Mucosa of stomach (tissue), 1 donor: ENCODE measurements around the gene RYR2.
"Not testable (repeated sequence)": the region's sequence is repeated elsewhere in the genome, so short reads cannot be mapped to it uniquely, and the experiment has no call there.

Experiments used
- H3K27me3 ChIP-seq: one replicate; pipeline ENCODE4 v1.7.0; 2013; ENCODE audit warnings: mild to moderate bottlenecking, low read length; ENCODE audit not compliant: control insufficient read depth, insufficient read depth
- H3K36me3 ChIP-seq: one replicate; pipeline ENCODE4 v1.7.0; 2013; ENCODE audit warnings: low read length; ENCODE audit not compliant: control insufficient read depth, insufficient read depth
- H3K4me1 ChIP-seq: one replicate; pipeline ENCODE4 v1.7.0; 2013; ENCODE audit warnings: mild to moderate bottlenecking, low read length; ENCODE audit not compliant: control insufficient read depth, insufficient read depth
- H3K4me3 ChIP-seq: one replicate; pipeline ENCODE4 v1.7.0; 2013; ENCODE audit warnings: low read length
- H3K9ac ChIP-seq: one replicate; pipeline ENCODE4 v1.7.0; 2013; ENCODE audit warnings: mild to moderate bottlenecking, low read length, moderate library complexity
- H3K9me3 ChIP-seq: one replicate; pipeline ENCODE4 v1.7.0; 2013; ENCODE audit warnings: mild to moderate bottlenecking, low read length, moderate library complexity; ENCODE audit not compliant: control insufficient read depth
- donor health status: Pancreatic carcinoma.

The RYR2 gene

GRCh38 chr1:237103021-237103420, 61.0 kb downstream of the RYR2 start:
- H3K9me3 ChIP-seq = no peaks in the 10 kb centered on the region

GRCh38 chr1:237104096-237104495, 62.1 kb downstream of the RYR2 start:
- Histone ChIP-seq H3K9ac (no peak overlapping the region), H3K4me3 (no peak overlapping the region), H3K9me3 (no peaks in the 10 kb centered on the region), H3K4me1 (no peaks in the 10 kb centered on the region), H3K36me3 (no peaks in the 10 kb centered on the region), H3K27me3 (no peaks in the 10 kb centered on the region)

More at GRCh38 chr1:237103021-237103420, 61.0 kb downstream of the RYR2 start:
- no peaks in the 10 kb centered on the region for H3K36me3 ChIP-seq
- H3K27me3 ChIP-seq = no peaks in the 10 kb centered on the region
- H3K4me3 ChIP-seq = no peak overlapping the region
- H3K4me1 ChIP-seq = no peaks in the 10 kb centered on the region
- H3K9ac ChIP-seq = no peak overlapping the region

- Histone ChIP-seq H3K36me3 (no peaks in the 10 kb centered on the region), H3K4me3 (no peak overlapping the region), H3K9ac (no peak overlapping the region), H3K9me3 (no peaks in the 10 kb centered on the region), H3K4me1 (no peaks in the 10 kb centered on the region), H3K27me3 (no peaks in the 10 kb centered on the region)
Observed at GRCh38 chr1:237105826-237106225, 63.8 kb downstream of the RYR2 start.

- H3K9me3 ChIP-seq = no peaks in the 10 kb centered on the region
- no peak overlapping the region for H3K9ac ChIP-seq
- H3K36me3 ChIP-seq = no peaks in the 10 kb centered on the region
- H3K4me3 ChIP-seq = no peak overlapping the region
- no peaks in the 10 kb centered on the region for H3K27me3 ChIP-seq
- no peaks in the 10 kb centered on the region for H3K4me1 ChIP-seq
Observed at GRCh38 chr1:237108297-237109040, 66.5 kb downstream of the RYR2 start.

GRCh38 chr1:237111807-237112206, 69.8 kb downstream of the RYR2 start:
- H3K9me3 ChIP-seq = no peaks in the 10 kb centered on the region
- H3K36me3 ChIP-seq = no peaks in the 10 kb centered on the region
- H3K4me3 ChIP-seq = no peak overlapping the region
- no peaks in the 10 kb centered on the region for H3K4me1 ChIP-seq
- H3K9ac ChIP-seq = no peak overlapping the region
- H3K27me3 ChIP-seq = no peaks in the 10 kb centered on the region

GRCh38 chr1:237112663-237113062, 70.7 kb downstream of the RYR2 start:
- no peaks in the 10 kb centered on the region for H3K27me3 ChIP-seq
- no peaks in the 10 kb centered on the region for H3K9me3 ChIP-seq
- no peaks in the 10 kb centered on the region for H3K36me3 ChIP-seq
- H3K9ac ChIP-seq = no peak overlapping the region
- no peak overlapping the region for H3K4me3 ChIP-seq
- no peaks in the 10 kb centered on the region for H3K4me1 ChIP-seq

GRCh38 chr1:237115035-237115434, 73.1 kb downstream of the RYR2 start:
- Histone ChIP-seq H3K9ac (no peak overlapping the region), H3K36me3 (no peaks in the 10 kb centered on the region), H3K4me1 (no peaks in the 10 kb centered on the region), H3K4me3 (no peak overlapping the region), H3K9me3 (no peaks in the 10 kb centered on the region), H3K27me3 (no peaks in the 10 kb centered on the region)

- H3K9ac ChIP-seq = no peak overlapping the region
- H3K4me1 ChIP-seq = no peaks in the 10 kb centered on the region
- no peaks in the 10 kb centered on the region for H3K36me3 ChIP-seq
- H3K4me3 ChIP-seq = no peak overlapping the region
- no peaks in the 10 kb centered on the region for H3K27me3 ChIP-seq
- no peaks in the 10 kb centered on the region for H3K9me3 ChIP-seq
Observed at GRCh38 chr1:237119091-237119490, 77.1 kb downstream of the RYR2 start.

- no peaks in the 10 kb centered on the region for H3K9me3 ChIP-seq
- no peak overlapping the region for H3K9ac ChIP-seq
- H3K27me3 ChIP-seq = no peaks in the 10 kb centered on the region
- no peaks in the 10 kb centered on the region for H3K4me1 ChIP-seq
- H3K4me3 ChIP-seq = no peak overlapping the region
- no peaks in the 10 kb centered on the region for H3K36me3 ChIP-seq
Observed at GRCh38 chr1:237120683-237121082, 78.7 kb downstream of the RYR2 start.

GRCh38 chr1:237124856-237125462, 83.0 kb downstream of the RYR2 start:
- Histone ChIP-seq H3K4me3 (no peak overlapping the region), H3K9ac (no peak overlapping the region), H3K36me3 (no peaks in the 10 kb centered on the region), H3K4me1 (no peaks in the 10 kb centered on the region), H3K9me3 (no peaks in the 10 kb centered on the region), H3K27me3 (no peaks in the 10 kb centered on the region)

GRCh38 chr1:237126180-237126579, 84.2 kb downstream of the RYR2 start:
- Histone ChIP-seq H3K4me3 (no peak overlapping the region), H3K36me3 (no peaks in the 10 kb centered on the region), H3K4me1 (no peaks in the 10 kb centered on the region), H3K9ac (no peak overlapping the region), H3K9me3 (no peaks in the 10 kb centered on the region), H3K27me3 (no peaks in the 10 kb centered on the region)

GRCh38 chr1:237127301-237127700, 85.3 kb downstream of the RYR2 start:
- H3K36me3 ChIP-seq, H3K27me3 ChIP-seq, H3K4me1 ChIP-seq, H3K9me3 ChIP-seq, H3K4me3 ChIP-seq, H3K9ac ChIP-seq: not testable (repeated sequence)
